ENCODE results near the gene SYT7. TPM values are rescaled to one million over a fixed set of nuclear protein-coding genes. Genes with fewer than 3 reads are reported as not detected.
A peak's percentile ranks its signal among the peaks of the same experiment; 100 is the strongest.

Gene SYT7
- total RNA-seq, 1 experiment from 2014 or later: not detected

GRCh38 chr11:61536676-61537270, 44.1 kb downstream of the SYT7 start:
- Histone ChIP-seq H3K4me3 (ENCODE audit: low read length) (no peak overlapping the region), H3K36me3 (ENCODE audit: insufficient read depth, low read length) (no peaks in the 10 kb centered on the region), H3K9me2 (replicated peaks; ENCODE audit: insufficient read depth, low read length) (no peaks in the 10 kb centered on the region), H4K20me1 (ENCODE audit: insufficient read depth, low read depth, low read length) (no peaks in the 10 kb centered on the region; the same call in 1 of the 2 replicates), H2AFZ (ENCODE audit: low read length) (no peak overlapping the region), H3K27me3 (ENCODE audit: low read length) (no peaks in the 10 kb centered on the region), H3K27ac (ENCODE audit: low read length) (no peak overlapping the region), H3K79me2 (ENCODE audit: low read length) (no peaks in the 10 kb centered on the region), H3K4me1 (ENCODE audit: low read length) (peaks cover 12% of the 10 kb centered on the region), H3K4me2 (ENCODE audit: low read depth, low read length, poor library complexity, severe bottlenecking) (no peak overlapping the region), H3K9ac (ENCODE audit: low read length) (no peak overlapping the region), H3K9me3 (ENCODE audit: low read length) (no peaks in the 10 kb centered on the region)
- no peak for DNase-seq

GRCh38 chr11:61535998-61536675, 44.7 kb downstream of the SYT7 start:
- Histone ChIP-seq H3K27me3 (ENCODE audit: low read length) (no peaks in the 10 kb centered on the region), H3K9me3 (ENCODE audit: low read length) (no peaks in the 10 kb centered on the region), H2AFZ (ENCODE audit: low read length) (no peak overlapping the region), H3K4me3 (ENCODE audit: low read length) (no peak overlapping the region), H3K79me2 (ENCODE audit: low read length) (no peaks in the 10 kb centered on the region), H3K9me2 (replicated peaks; ENCODE audit: insufficient read depth, low read length) (no peaks in the 10 kb centered on the region), H3K4me1 (ENCODE audit: low read length) (peaks cover 5% of the 10 kb centered on the region), H3K9ac (ENCODE audit: low read length) (no peak overlapping the region), H3K27ac (ENCODE audit: low read length) (no peak overlapping the region), H4K20me1 (ENCODE audit: insufficient read depth, low read depth, low read length) (no peaks in the 10 kb centered on the region; the same call in 1 of the 2 replicates), H3K36me3 (ENCODE audit: insufficient read depth, low read length) (no peaks in the 10 kb centered on the region), H3K4me2 (ENCODE audit: low read depth, low read length, poor library complexity, severe bottlenecking) (no peak overlapping the region)
- DNase-seq: no peak

- H2AFZ ChIP-seq (ENCODE audit: low read length): no peak overlapping the region
- H3K27ac ChIP-seq (ENCODE audit: low read length): no peak overlapping the region
- no peaks in the 10 kb centered on the region for H3K4me1 ChIP-seq (ENCODE audit: low read length)
- H3K9me2 ChIP-seq (replicated peaks; ENCODE audit: insufficient read depth, low read length): no peaks in the 10 kb centered on the region
- no peak for DNase-seq
- H3K27me3 ChIP-seq (ENCODE audit: low read length): no peaks in the 10 kb centered on the region
- no peak overlapping the region for H3K4me2 ChIP-seq (ENCODE audit: low read depth, low read length, poor library complexity, severe bottlenecking)
- H4K20me1 ChIP-seq (ENCODE audit: insufficient read depth, low read depth, low read length): no peaks in the 10 kb centered on the region; the same call in 1 of the 2 replicates
- no peak overlapping the region for H3K4me3 ChIP-seq (ENCODE audit: low read length)
- no peak overlapping the region for H3K9ac ChIP-seq (ENCODE audit: low read length)
- H3K9me3 ChIP-seq (ENCODE audit: low read length): no peaks in the 10 kb centered on the region
- no peaks in the 10 kb centered on the region for H3K36me3 ChIP-seq (ENCODE audit: insufficient read depth, low read length)
- no peaks in the 10 kb centered on the region for H3K79me2 ChIP-seq (ENCODE audit: low read length)
These were observed 45.7 kb downstream of the SYT7 start for GRCh38 chr11:61534933-61535839.

GRCh38 chr11:61534025-61534932, 46.6 kb downstream of the SYT7 start:
- H3K9ac ChIP-seq (ENCODE audit: low read length): no peak overlapping the region
- DNase-seq: no peak
- H3K27me3 ChIP-seq (ENCODE audit: low read length): no peaks in the 10 kb centered on the region
- H3K9me3 ChIP-seq (ENCODE audit: low read length): no peaks in the 10 kb centered on the region
- no peak overlapping the region for H3K4me3 ChIP-seq (ENCODE audit: low read length)
- H2AFZ ChIP-seq (ENCODE audit: low read length): no peak overlapping the region
- no peaks in the 10 kb centered on the region for H3K36me3 ChIP-seq (ENCODE audit: insufficient read depth, low read length)
- no peaks in the 10 kb centered on the region; the same call in 1 of the 2 replicates for H4K20me1 ChIP-seq (ENCODE audit: insufficient read depth, low read depth, low read length)
- H3K9me2 ChIP-seq (replicated peaks; ENCODE audit: insufficient read depth, low read length): no peaks in the 10 kb centered on the region
- no peaks in the 10 kb centered on the region for H3K4me1 ChIP-seq (ENCODE audit: low read length)
- H3K27ac ChIP-seq (ENCODE audit: low read length): no peak overlapping the region
- no peak overlapping the region for H3K4me2 ChIP-seq (ENCODE audit: low read depth, low read length, poor library complexity, severe bottlenecking)
- no peaks in the 10 kb centered on the region for H3K79me2 ChIP-seq (ENCODE audit: low read length)

GRCh38 chr11:61533401-61533800, 47.5 kb downstream of the SYT7 start:
- Histone ChIP-seq H3K27me3 (ENCODE audit: low read length) (no peaks in the 10 kb centered on the region), H3K79me2 (ENCODE audit: low read length) (no peaks in the 10 kb centered on the region), H3K9ac (ENCODE audit: low read length) (no peak overlapping the region), H4K20me1 (ENCODE audit: insufficient read depth, low read depth, low read length) (no peaks in the 10 kb centered on the region), H3K4me3 (ENCODE audit: low read length) (no peak overlapping the region), H3K4me1 (ENCODE audit: low read length) (no peaks in the 10 kb centered on the region), H3K27ac (ENCODE audit: low read length) (no peak overlapping the region), H3K9me3 (ENCODE audit: low read length) (no peaks in the 10 kb centered on the region), H3K36me3 (ENCODE audit: insufficient read depth, low read length) (no peaks in the 10 kb centered on the region), H3K4me2 (ENCODE audit: low read depth, low read length, poor library complexity, severe bottlenecking) (no peak overlapping the region), H2AFZ (ENCODE audit: low read length) (no peak overlapping the region), H3K9me2 (replicated peaks; ENCODE audit: insufficient read depth, low read length) (no peaks in the 10 kb centered on the region)
- DNase-seq: no peak

GRCh38 chr11:61533039-61533375, 47.9 kb downstream of the SYT7 start:
- Histone ChIP-seq H3K36me3 (ENCODE audit: insufficient read depth, low read length) (no peaks in the 10 kb centered on the region), H3K27me3 (ENCODE audit: low read length) (no peaks in the 10 kb centered on the region), H3K79me2 (ENCODE audit: low read length) (no peaks in the 10 kb centered on the region), H3K4me2 (ENCODE audit: low read depth, low read length, poor library complexity, severe bottlenecking) (no peak overlapping the region), H2AFZ (ENCODE audit: low read length) (no peak overlapping the region), H4K20me1 (ENCODE audit: insufficient read depth, low read depth, low read length) (no peaks in the 10 kb centered on the region), H3K9me3 (ENCODE audit: low read length) (no peaks in the 10 kb centered on the region), H3K9ac (ENCODE audit: low read length) (no peak overlapping the region), H3K27ac (ENCODE audit: low read length) (no peak overlapping the region), H3K9me2 (replicated peaks; ENCODE audit: insufficient read depth, low read length) (no peaks in the 10 kb centered on the region), H3K4me1 (ENCODE audit: low read length) (no peaks in the 10 kb centered on the region), H3K4me3 (ENCODE audit: low read length) (no peak overlapping the region)
- no peak for DNase-seq

GRCh38 chr11:61532134-61533038, 48.5 kb downstream of the SYT7 start:
- H3K9me3 ChIP-seq (ENCODE audit: low read length): no peaks in the 10 kb centered on the region
- no peaks in the 10 kb centered on the region for H3K4me1 ChIP-seq (ENCODE audit: low read length)
- H3K9ac ChIP-seq (ENCODE audit: low read length): no peak overlapping the region
- H4K20me1 ChIP-seq (ENCODE audit: insufficient read depth, low read depth, low read length): no peaks in the 10 kb centered on the region
- H3K27ac ChIP-seq (ENCODE audit: low read length): no peak overlapping the region
- no peaks in the 10 kb centered on the region for H3K9me2 ChIP-seq (replicated peaks; ENCODE audit: insufficient read depth, low read length)
- no peak overlapping the region for H3K4me2 ChIP-seq (ENCODE audit: low read depth, low read length, poor library complexity, severe bottlenecking)
- no peaks in the 10 kb centered on the region for H3K36me3 ChIP-seq (ENCODE audit: insufficient read depth, low read length)
- DNase-seq: peak; percentile 78
- no peaks in the 10 kb centered on the region for H3K79me2 ChIP-seq (ENCODE audit: low read length)
- H3K27me3 ChIP-seq (ENCODE audit: low read length): no peaks in the 10 kb centered on the region
- no peak overlapping the region for H3K4me3 ChIP-seq (ENCODE audit: low read length)
- H2AFZ ChIP-seq (ENCODE audit: low read length): no peak overlapping the region
